HepG2 (cell line): Measurements from ENCODE around the gene ZC3H8. TPM values are rescaled to one million over a fixed set of nuclear protein-coding genes. Genes with fewer than 3 reads are reported as not detected.

Experiments
- ELK4 ChIP-seq: sonication (generic); formaldehyde crosslinking; IDR thresholded peaks from 2 replicates; pipeline ENCODE4 v1.9.0; 2021; ENCODE audit warnings: missing genetic modification reagents, borderline replicate concordance
- ETV6 ChIP-seq: sonication (generic); formaldehyde crosslinking; conservative IDR thresholded peaks from 2 replicates; pipeline ENCODE4 v1.4.0; 2020; ENCODE audit warnings: missing genetic modification reagents
- FOXJ3 ChIP-seq: sonication (generic); formaldehyde crosslinking; IDR thresholded peaks from 2 replicates; pipeline ENCODE4 v1.4.0; 2020; ENCODE audit warnings: missing genetic modification reagents, mild to moderate bottlenecking, borderline replicate concordance
- HDAC1 ChIP-seq: sonication (generic); formaldehyde crosslinking; IDR thresholded peaks from 2 replicates; pipeline ENCODE4 v1.5.1; 2020; ENCODE audit warnings: mild to moderate bottlenecking, missing genetic modification reagents
- ISL2 ChIP-seq: sonication (generic); formaldehyde crosslinking; IDR thresholded peaks from 2 replicates; pipeline ENCODE4 v1.5.0; 2020; ENCODE audit warnings: missing genetic modification reagents
- KAT7 ChIP-seq: IDR thresholded peaks from 2 replicates; pipeline ENCODE4 v1.6.1; 2018; ENCODE audit warnings: borderline replicate concordance, missing compliant biosample characterization
- MED8 ChIP-seq: sonication (generic); formaldehyde crosslinking; IDR thresholded peaks from 2 replicates; pipeline ENCODE4 v1.8.1; 2023; ENCODE audit warnings: mild to moderate bottlenecking, missing genetic modification reagents; ENCODE audit not compliant: insufficient replicate concordance
- MEIS1 ChIP-seq: sonication (generic); formaldehyde crosslinking; IDR thresholded peaks from 2 replicates; pipeline ENCODE4 v1.9.0; 2021; ENCODE audit warnings: mild to moderate bottlenecking, missing genetic modification reagents, moderate library complexity, borderline replicate concordance
- PAF1 ChIP-seq: IDR thresholded peaks from 2 replicates; pipeline ENCODE4 v1.6.1; 2016; ENCODE audit warnings: missing genetic modification reagents, missing compliant biosample characterization
- PLRG1 ChIP-seq: fragments of 450-650 bp; conservative IDR thresholded peaks from 2 replicates; pipeline ENCODE4 v1.6.1; 2016
- PLSCR1 ChIP-seq: sonication (generic); formaldehyde crosslinking; IDR thresholded peaks from 2 replicates; pipeline ENCODE4 v1.5.0; 2020; ENCODE audit warnings: missing genetic modification reagents, mild to moderate bottlenecking, borderline replicate concordance
- RNF219 ChIP-seq: sonication (generic); formaldehyde crosslinking; IDR thresholded peaks from 2 replicates; pipeline ENCODE4 v1.5.0; 2020; ENCODE audit warnings: mild to moderate bottlenecking, missing genetic modification reagents
- SUZ12 ChIP-seq: fragments of 150-350 bp; IDR thresholded peaks from 2 replicates; pipeline ENCODE4 v1.6.1; 2014; ENCODE audit warnings: low read depth, low read length
- U2AF1 ChIP-seq: fragments of 200-400 bp; formaldehyde crosslinking; optimal IDR thresholded peaks from 2 replicates; pipeline ENCODE3; 2017; ENCODE audit warnings: mild to moderate bottlenecking, low read depth, low read length
- XBP1 ChIP-seq: sonication (generic); formaldehyde crosslinking; IDR thresholded peaks from 2 replicates; pipeline ENCODE4 v1.5.0; 2020; ENCODE audit warnings: missing genetic modification reagents
- ZKSCAN8 ChIP-seq: IDR thresholded peaks from 2 replicates; pipeline ENCODE4 v1.6.1; 2016; ENCODE audit warnings: borderline replicate concordance, missing genetic modification reagents, missing compliant biosample characterization
- ZNF101 ChIP-seq: sonication (generic); formaldehyde crosslinking; IDR thresholded peaks from 2 replicates; pipeline ENCODE4 v1.4.0; 2020; ENCODE audit warnings: mild to moderate bottlenecking, low read depth, missing genetic modification reagents, borderline replicate concordance
- ZNF136 ChIP-seq: sonication (generic); formaldehyde crosslinking; IDR thresholded peaks from 2 replicates; pipeline ENCODE4 v1.8.1; 2022; ENCODE audit warnings: low read depth, mild to moderate bottlenecking, moderate library complexity, missing genetic modification reagents
- ZNF83 ChIP-seq: sonication (generic); formaldehyde crosslinking; IDR thresholded peaks from 2 replicates; pipeline ENCODE4 v1.4.0; 2020; ENCODE audit warnings: missing genetic modification reagents, mild to moderate bottlenecking, borderline replicate concordance
- ZNF839 ChIP-seq: sonication (generic); formaldehyde crosslinking; IDR thresholded peaks from 2 replicates; pipeline ENCODE4 v1.4.0; 2020; ENCODE audit warnings: missing genetic modification reagents, mild to moderate bottlenecking, borderline replicate concordance
- polyA plus RNA-seq, 8 experiments: library from polyadenylated mRNA; depleted of rRNA in 3 of 8; stranded (reverse) in 7 of 8; unstranded in 1 of 8; fragments of >200 nt; fragmentation: Illumina TruSeq in 4 of 8; extraction: Trizol in 4 of 8; gene quantifications; 2 replicates each; pipeline versions ENCODE4 v1.2.1 to v1.2.3, GENCODE V29; 2011 to 2016; ENCODE audit warnings: low read depth in 4 of 8, missing spikeins in 1 of 8, mixed read lengths in 1 of 8; ENCODE audit not compliant: insufficient read depth in 1 of 8
- total RNA-seq, 5 experiments: library from RNA; depleted of rRNA; stranded (reverse); fragments of >200 nt; fragmentation: Illumina TruSeq; extraction: Trizol; gene quantifications; 2 replicates each; pipeline ENCODE4 v1.2.3, GENCODE V29; 2016; ENCODE audit warnings: low read depth in 1 of 5
- TF ChIP-seq, protein P1 (sequence below): sonication (generic); formaldehyde crosslinking; IDR thresholded peaks from 2 replicates; pipeline ENCODE4 v1.8.0; 2022; ENCODE audit warnings: mild to moderate bottlenecking, missing genetic modification reagents; ENCODE audit not compliant: insufficient replicate concordance
- TF ChIP-seq, protein P2 (sequence below): sonication (generic); formaldehyde crosslinking; conservative IDR thresholded peaks from 2 replicates; pipeline ENCODE4 v1.8.0; 2022; ENCODE audit warnings: mild to moderate bottlenecking, moderate library complexity, missing genetic modification reagents

ZC3H8 gene
- total and polyA plus RNA-seq, 2 of the 13 experiments (the other 11 are each of a cell fraction or from before 2014, with no cell fraction given): 4.5 to 17.0 TPM

GRCh38 chr2:112275311-112275886 is 20.6 kb upstream of the ZC3H8 start, which contains the start of gene ZC3H6 (continued):
- TF ChIP-seq, protein P1, sequence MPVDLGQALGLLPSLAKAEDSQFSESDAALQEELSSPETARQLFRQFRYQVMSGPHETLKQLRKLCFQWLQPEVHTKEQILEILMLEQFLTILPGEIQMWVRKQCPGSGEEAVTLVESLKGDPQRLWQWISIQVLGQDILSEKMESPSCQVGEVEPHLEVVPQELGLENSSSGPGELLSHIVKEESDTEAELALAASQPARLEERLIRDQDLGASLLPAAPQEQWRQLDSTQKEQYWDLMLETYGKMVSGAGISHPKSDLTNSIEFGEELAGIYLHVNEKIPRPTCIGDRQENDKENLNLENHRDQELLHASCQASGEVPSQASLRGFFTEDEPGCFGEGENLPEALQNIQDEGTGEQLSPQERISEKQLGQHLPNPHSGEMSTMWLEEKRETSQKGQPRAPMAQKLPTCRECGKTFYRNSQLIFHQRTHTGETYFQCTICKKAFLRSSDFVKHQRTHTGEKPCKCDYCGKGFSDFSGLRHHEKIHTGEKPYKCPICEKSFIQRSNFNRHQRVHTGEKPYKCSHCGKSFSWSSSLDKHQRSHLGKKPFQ (CRISPR knock-in tag): peak; percentile 88
- TF ChIP-seq U2AF1 (peak; percentile 99), ZKSCAN8 (CRISPR knock-in tag) (peak; percentile 97), MED8 (CRISPR knock-in tag) (peak; percentile 99), ZNF101 (peak; percentile 97; the same call in 1 of the 2 replicates), PLSCR1 (CRISPR knock-in tag) (no peak; the same call in 1 of the 2 replicates), HDAC1 (CRISPR knock-in tag) (peak; percentile 94), PAF1 (CRISPR knock-in tag) (no peak), ISL2 (CRISPR knock-in tag) (peak; percentile 86), ZNF136 (CRISPR knock-in tag) (0 out of 2 replicates have a peak, but pooled peaks have one; percentile 50), KAT7 (CRISPR knock-in tag) (peak; percentile 98; the same call in 1 of the 2 replicates), RNF219 (CRISPR knock-in tag) (peak; percentile 99), ZNF839 (CRISPR knock-in tag) (peak; percentile 87; the same call in 1 of the 2 replicates), ELK4 (no peak; the same call in 1 of the 2 replicates), PLRG1 (no peak), FOXJ3 (CRISPR knock-in tag) (peak; percentile 79; the same call in 1 of the 2 replicates), ETV6 (CRISPR knock-in tag) (peak; percentile 92), ZNF83 (peak; percentile 85; the same call in 1 of the 2 replicates), SUZ12 (no peak), MEIS1 (CRISPR knock-in tag) (peak; percentile 98), XBP1 (0 out of 2 replicates have a peak, but pooled peaks have one; percentile 61)
- TF ChIP-seq, protein P2, sequence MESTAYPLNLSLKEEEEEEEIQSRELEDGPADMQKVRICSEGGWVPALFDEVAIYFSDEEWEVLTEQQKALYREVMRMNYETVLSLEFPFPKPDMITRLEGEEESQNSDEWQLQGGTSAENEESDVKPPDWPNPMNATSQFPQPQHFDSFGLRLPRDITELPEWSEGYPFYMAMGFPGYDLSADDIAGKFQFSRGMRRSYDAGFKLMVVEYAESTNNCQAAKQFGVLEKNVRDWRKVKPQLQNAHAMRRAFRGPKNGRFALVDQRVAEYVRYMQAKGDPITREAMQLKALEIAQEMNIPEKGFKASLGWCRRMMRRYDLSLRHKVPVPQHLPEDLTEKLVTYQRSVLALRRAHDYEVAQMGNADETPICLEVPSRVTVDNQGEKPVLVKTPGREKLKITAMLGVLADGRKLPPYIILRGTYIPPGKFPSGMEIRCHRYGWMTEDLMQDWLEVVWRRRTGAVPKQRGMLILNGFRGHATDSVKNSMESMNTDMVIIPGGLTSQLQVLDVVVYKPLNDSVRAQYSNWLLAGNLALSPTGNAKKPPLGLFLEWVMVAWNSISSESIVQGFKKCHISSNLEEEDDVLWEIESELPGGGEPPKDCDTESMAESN (CRISPR knock-in tag): peak; percentile 99
